NCI-H460 (cell line): ENCODE measurements around the gene CDK5R2. TPM values are rescaled to one million over a fixed set of nuclear protein-coding genes. Genes with fewer than 3 reads are reported as not detected.
"Not testable (repeated sequence)": the region's sequence is repeated elsewhere in the genome, so short reads cannot be mapped to it uniquely, and the experiment has no call there.

ENCODE experiments used
- DNase-seq: peaks from one replicate; pipeline ENCODE4 v3.0.0-alpha.2; 2016; ENCODE audit warnings: low read depth; ENCODE audit errors: extremely low read depth
- polyA plus RNA-seq: library from polyadenylated mRNA; depleted of rRNA; stranded (reverse); fragments of >200 nt; gene quantifications from 2 replicates; pipeline ENCODE4 v1.2.3, GENCODE V29; 2014; cell fraction: nucleus; rRNA removed
- total RNA-seq: library from RNA; depleted of rRNA; stranded (reverse); fragments of >200 nt; shearing (Covaris generic); gene quantifications from 2 replicates; pipeline ENCODE4 v1.2.3, GENCODE V29; 2014; rRNA removed

The CDK5R2 gene
- 0.07 TPM in 1 of 2 replicates, not detected in the other for total RNA-seq
- 0.04 TPM in 1 of 2 replicates, not detected in the other for polyA plus RNA-seq

DNA sequence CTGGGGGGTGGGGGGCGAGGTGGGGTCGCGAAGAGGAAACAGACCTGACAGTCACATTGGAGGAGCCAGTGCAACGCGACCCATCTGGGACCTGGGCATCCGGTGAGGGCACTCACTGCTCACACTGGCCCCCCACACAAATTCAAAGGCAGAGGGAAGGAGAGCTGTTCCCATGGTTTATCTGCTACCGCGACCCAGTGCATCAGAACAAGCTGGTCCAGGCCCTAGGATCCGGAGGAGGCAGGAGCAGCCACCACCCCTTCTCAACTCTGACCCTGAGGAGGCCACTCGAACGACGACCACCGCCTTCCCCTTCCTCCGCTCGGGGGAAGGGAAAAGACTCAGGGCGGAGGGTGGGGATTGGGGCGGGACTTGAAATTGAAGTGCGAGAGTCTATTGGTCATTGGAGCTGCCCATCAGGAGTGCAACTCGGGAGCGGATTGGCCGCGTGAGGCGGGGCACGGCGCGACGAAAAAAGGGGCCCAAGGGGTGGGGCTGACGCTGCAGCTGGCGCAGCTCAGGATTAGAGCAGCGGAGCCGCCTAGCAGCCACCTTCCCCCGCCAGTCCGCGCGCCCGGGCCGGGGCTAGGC, at the start of gene CDK5R2:
Gene CDK5R2, plus strand, starts transcription at position 526 of the 591 bp plus-strand sequence. CDS start 155 bp downstream, outside the sequence.
- peak; percentile 84 for DNase-seq

DNA sequence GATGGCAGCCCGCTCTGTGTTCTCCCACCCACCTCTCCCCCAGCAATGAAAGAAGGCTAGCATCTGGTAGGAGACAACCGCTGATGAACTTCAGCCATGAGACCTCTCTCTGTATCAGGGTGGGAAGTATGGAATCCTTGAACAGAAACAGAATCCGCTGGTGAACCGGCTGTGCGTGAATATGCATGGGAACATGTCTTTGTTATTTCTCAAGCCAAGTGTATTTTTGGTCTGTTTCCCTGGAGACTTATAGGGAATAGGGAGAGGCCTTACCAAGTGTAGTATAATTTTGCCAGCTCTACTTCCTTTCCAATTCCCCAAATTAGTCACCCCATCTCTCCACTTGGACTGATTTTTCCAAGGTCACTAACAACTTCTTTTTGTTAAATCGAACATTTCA, 48.7 kb upstream of the CDK5R2 start:
- no peak for DNase-seq

DNA sequence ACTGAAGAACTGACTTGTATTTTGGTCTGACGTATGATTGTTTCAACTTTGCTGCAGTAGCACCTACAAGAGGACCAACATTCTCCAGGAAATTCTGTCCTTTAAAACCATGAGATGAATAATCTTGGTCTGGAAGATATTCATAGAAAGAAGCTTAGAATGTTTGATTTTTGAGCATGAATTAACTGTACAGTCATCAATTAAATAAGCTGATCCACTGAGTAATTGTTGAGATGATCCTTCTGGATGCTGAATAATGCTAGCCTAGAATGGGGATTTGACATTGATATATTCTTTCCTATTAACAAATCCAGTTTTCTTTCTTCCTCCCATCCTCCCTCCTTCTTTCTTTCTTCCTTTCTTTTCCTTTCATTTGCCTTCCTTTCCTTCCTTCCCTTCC, 39.0 kb upstream of the CDK5R2 start:
- no peak for DNase-seq

DNA sequence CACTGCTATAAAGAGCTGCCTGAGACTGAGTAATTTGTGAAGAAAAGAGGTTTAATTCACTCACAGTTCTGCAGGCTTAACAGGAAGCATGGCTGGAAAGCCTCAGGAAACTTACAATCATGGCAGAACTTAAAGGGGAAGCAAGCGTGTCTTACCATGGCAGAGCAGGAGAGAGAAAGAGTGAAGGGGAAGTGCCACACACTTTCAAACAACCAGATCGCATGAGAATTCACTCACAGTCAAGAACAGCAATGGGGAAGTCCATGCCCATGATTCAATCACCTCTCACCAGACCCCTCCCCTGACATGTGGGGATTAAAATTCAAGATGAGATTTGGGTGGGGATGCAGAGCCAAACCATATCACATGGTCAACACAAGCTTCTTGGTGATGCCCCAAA, 34.7 kb upstream of the CDK5R2 start:
- no peak for DNase-seq

DNA sequence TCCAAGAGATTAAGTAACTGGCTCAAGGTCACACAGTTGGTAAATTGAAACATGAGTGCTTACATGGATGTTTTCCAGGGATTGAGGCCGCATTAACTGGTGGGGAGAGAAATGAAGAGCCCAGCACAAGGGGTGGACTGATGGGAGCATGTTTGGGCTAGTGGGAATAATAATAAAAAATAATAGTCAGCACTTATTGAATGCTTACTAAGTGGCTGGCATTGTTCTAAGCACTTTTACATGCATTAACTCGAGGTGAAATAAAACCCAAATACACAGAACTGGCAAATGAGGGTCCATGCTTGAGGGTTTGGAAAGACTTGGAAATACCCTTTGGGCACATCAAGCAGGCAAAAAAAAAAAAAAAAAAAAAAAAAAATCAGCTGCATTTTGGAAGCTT, 34.0 kb upstream of the CDK5R2 start:
- no peak for DNase-seq

DNA sequence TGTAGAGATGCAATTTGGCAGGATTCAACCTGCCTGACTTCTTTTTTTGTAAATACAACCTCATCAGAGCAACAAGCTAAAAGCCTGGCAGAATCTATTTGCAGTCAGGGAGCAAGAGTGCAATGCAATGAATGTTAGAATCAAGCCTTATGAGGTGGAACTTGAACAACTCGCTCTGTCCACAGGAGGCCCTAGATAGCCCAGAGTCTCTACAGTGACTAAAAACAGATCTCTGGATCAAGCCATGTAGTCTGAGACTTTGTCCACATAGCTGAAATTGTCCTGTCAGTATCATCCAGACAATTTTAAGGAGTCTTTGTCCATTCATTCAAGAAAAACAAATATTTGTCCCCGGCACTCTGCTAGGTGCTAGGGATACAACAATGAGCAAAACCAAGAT, 32.0 kb upstream of the CDK5R2 start:
- no peak for DNase-seq

DNA sequence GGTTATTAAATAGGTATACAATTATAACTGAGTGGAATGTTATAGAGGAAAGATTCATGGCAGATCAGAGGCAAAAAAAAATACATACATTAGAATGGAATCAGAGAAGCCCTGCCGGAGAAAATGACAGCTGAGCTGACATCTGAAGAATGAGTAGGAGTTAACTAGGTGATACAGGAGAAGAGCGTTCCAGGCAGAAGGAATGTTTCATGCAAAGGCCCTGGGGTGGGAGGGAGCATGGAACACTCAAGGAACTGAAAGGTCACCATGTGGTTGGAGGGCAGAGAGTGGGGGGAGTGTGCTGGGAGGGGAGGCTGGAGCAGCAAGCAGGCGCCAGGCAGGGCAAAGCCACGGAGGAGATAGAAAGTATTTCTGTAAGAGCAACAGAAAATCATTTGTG, 31.6 kb upstream of the CDK5R2 start:
- DNase-seq, result no peak

DNA sequence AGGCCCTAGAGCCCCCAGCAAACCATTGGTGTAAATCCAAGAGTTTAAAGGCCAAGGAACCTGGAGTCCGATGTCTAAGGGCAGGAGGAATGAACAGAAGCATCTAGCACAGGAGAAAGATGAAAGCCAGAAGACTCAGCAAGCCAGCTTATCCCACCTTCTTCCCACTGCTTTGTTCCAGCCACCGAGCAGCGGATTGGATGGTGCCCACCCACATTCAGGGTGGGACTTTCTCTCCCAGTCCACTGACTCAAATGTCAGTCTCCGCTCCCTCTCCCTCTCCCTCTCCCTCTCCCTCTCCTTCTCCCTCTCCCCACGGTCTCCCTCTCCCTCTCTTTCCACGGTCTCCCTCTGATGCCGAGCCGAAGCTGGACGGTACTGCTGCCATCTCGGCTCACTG, 29.0 kb upstream of the CDK5R2 start:
- DNase-seq, result not testable (repeated sequence)

DNA sequence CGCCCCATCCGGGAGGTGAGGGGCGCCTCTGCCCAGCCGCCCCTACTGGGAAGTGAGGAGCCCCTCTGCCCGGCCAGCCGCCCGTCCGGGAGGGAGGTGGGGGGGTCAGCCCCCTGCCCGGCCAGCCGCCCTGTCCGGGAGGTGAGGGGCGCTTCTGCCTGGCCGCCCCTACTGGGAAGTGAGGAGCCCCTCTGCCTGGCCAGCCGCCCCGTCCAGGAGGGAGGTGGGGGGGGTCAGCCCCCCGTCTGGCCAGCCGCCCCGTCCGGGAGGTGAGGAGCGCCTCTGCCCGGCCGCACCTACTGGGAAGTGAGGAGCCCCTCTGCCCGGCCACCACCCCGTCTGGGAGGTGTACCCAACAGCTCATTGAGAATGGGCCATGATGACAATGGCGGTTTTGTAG, 27.7 kb upstream of the CDK5R2 start:
- not testable (repeated sequence) for DNase-seq

DNA sequence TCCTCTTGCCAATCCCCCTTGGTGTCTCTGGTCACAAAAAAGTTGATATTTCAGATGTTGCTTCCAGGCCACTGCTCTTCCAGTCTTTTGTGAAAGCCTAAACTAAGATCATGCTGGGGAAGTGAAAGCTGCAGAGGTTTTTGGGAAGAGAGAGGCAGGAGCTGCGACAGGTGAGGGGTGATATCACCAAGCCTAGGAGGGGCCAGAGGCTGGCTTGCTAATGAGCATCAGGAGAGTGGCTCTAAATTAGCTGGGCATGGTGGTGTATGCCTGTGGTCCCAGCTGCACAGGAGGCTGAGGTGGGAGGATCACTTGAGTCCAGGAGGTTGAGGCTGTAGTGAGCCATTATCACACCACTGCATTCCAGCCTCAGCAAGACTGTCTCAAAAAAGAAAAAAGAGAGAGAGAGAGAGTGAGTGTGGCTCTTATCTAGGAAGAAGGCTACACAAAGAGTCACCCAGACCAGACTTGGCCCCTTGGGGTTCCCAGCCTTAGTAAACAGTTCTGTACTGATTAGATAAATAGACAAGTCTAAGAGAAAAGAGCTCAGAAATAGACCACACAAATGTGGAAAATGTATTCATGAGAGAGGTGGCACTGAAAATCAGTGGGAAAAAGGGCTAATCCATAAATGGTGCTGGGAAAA, 14.6 kb upstream of the CDK5R2 start:
- DNase-seq, result no peak

DNA sequence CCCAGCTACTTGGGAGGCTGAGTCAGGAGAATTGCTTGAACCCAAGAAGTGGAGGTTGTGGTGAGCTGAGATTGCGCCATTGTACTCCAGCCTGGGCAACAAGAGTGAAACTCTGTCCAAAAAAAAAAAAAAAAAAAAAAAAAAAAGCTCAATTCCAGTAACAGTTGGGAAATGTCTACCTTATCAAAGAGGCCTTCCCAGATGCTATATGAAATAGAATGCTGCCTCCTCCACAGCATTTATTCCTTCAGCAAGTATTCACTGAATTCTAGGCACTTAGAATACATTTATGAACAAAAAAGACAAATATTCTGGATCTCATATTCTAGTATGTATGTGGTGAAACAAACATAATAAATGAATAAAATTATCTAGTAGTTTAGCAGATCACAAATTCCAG, 12.8 kb upstream of the CDK5R2 start:
- no peak for DNase-seq

DNA sequence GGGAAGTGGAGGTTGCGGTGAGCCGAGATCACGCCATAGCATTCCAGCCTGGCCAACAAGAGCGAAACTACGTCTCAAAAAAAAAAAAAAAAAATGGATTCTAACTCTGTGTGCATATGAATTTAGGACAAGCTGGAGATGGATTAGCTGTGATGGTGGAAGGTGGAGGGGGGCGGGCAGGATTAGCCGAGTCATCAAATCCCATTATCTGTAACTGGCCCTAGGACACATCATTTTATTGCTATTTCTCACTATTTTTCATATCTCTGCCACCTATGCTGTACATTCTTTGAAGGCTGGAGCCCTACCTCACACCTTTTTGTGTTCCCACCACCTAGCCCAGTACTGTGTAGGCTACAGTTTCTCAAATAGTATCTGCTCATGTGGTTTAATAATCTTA, 7.3 kb upstream of the CDK5R2 start:
- DNase-seq, result no peak

DNA sequence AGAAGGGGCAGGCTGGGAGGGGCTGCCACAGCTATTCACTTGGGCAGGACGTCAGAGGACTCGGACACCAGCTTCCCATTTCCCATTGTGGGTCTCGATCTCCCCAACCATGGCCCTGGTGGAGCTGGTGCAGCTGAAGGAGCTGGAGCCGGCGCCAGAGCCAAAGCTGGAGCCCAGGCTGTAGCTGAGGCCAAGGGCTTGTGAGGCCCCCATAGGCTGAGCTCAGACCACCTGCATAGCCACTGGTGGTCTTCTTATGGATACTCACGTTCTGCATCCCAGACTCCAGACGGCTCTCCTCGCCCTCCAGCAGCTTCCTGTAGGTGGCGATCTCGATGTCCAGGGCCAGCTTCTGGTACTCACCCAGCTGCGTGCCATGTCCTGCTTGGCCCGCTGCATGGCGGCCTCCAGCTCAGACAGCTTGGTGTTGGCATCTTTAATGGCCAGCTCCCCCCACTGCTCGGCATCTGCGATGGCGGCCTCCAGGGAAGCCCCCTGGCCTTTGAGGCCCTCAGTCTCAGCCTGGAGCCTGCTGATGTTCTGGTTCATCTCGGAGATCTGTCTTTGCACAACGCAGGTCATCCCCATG, 6.0 kb upstream of the CDK5R2 start:
- no peak for DNase-seq

DNA sequence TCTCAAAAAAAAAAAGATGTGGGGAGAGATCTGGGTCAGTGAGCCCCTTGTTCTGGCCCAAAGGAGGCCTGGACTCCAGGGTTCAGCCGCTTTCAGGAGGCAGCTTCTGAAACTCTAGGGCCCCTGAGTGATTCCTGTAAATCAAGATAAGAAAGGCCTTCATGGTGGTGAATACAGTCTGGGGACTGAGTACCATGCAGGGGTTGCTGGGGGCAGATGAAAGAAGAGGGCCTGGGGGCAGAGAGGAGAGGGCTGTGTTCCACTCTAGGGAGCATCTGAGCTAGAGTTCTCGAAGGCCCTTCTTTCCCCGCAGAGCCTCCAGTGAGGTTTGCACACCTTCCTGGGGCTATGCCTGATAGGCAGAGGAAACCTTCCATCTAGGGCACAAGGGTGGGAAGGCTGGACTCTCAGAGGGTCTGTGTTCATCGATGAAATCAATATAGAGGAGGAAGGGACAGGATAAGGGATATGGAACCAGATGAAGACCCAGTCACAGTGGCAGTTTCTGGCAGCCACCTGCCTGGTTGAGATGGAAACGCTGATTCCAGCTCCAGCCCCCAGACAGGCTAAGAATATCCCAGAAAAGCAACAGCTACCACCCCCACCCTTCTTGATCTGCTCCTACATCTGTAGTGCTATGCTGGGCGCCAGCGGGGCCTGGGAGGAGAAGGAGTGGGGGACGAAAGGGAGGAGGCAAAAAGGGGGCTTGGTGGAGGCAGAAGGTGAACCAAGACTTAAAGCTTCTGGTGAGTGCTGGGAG, 4.7 kb upstream of the CDK5R2 start:
- DNase-seq, result no peak

DNA sequence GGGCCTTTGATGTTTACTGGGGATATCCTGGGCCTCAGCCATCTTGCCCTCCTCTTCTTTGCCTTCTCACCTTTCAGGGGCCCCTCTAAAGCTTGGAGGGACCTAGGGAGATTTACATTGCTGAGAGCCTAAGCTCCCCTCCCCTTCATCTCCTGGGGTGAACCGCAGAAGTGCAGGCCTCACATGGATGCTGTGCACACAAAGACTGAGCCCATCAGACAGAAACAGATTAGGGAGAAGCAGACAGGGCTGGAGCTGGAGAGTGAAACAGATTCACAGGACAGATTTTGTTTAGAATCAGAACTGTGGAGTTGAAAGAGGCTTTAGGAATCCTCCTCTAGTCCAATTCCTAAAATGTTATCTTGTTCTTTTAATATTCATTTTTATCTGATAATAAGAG, 3.4 kb upstream of the CDK5R2 start:
- DNase-seq, result no peak

DNA sequence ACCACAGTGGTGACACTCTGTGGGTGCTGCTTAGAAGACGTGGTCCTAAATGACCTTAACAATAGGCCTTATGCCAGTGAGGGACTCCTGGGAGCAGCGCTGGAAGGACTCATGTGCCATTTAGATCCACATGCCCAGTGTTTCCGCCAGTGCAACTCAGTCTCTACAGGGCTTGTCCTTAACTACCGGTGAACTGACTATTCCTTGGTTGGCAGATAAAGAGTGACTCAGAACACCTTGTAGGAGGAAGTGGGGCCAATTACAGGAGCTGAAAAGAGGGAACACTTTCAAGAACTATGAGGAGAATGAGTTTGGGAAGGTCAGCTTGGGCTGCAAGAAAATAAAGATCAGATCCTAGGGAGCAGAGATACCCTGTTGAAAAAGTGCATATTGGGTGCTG, 1.8 kb upstream of the CDK5R2 start:
- no peak for DNase-seq

DNA sequence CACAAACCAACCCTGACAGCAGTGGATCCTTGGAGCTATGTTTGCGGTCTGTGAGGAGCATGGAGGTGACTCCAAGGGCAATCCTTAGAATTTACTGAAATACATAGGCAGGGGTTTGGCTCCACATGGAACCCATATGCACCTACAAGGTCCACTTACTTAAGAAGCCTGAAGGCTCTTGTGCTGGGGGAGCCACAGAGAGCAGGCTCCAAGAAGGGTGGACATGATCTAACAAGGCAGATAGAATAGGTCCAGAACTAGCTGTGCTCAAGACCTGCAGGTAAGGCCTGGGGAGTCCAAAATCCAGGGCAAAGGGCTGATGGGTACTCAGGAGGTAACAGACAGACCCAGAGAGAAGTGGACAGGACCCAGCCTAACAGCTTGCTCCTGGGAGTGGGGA, 1.2 kb upstream of the CDK5R2 start:
- DNase-seq, result no peak

DNA sequence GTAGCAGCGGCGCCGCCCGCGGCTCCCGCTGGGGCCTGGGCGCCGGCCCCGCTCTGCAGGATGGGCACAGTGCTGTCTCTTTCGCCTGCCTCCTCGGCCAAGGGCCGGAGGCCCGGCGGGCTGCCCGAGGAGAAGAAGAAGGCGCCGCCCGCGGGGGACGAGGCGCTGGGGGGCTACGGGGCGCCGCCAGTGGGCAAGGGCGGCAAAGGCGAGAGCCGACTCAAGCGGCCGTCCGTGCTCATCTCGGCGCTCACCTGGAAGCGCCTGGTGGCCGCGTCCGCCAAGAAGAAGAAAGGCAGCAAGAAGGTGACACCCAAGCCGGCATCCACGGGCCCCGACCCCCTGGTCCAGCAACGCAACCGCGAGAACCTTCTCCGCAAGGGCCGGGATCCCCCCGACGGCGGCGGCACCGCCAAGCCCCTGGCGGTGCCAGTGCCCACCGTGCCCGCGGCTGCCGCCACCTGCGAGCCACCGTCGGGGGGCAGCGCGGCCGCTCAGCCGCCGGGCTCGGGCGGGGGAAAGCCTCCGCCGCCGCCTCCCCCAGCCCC, 369 bp downstream of the CDK5R2 start:
- no peak for DNase-seq

DNA sequence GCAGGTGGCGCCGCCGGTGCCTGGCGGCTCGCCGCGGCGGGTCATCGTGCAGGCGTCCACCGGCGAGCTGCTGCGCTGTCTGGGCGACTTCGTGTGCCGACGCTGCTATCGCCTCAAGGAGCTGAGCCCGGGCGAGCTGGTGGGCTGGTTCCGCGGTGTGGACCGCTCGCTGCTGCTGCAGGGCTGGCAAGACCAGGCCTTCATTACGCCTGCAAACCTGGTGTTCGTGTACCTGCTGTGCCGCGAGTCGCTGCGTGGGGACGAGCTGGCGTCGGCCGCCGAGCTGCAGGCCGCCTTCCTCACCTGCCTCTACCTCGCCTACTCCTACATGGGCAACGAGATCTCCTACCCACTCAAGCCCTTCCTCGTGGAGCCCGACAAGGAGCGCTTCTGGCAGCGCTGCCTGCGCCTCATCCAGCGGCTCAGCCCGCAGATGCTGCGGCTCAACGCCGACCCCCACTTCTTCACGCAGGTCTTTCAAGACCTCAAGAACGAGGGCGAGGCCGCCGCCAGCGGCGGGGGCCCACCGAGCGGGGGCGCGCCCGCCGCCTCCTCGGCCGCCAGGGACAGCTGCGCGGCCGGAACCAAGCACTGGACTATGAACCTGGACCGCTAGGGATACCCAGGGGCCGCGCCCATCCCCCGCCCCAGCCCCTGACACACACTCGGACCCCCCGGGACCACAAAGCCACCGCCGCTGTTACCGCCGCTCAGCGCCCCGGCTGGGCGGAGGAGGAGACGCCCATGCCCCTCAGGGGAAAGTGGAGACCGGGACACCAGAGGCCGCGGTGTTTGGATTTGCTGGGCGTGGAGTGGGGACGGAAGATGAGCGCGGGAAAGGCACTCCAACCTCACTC, 1.1 kb downstream of the CDK5R2 start:
- DNase-seq, result no peak

DNA sequence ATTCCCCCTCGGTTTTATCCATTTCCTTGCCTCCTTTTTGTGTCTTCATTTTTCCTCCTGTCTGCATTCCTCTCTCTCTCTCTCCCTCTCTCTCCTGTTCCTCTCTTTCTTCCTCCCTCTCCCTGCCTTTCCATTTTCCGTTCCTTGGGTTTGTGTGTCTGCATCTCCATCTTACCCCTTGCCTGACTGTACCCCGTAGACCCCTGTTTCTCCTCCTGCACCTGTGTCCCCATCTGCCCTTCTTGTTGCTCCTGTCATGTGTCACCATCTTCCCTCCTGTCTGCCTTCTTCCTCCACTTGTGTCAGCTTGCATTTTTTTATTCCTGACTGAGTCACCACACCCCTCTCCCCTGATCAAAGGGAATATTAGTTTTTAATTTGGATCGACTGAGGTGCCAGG, 1.8 kb downstream of the CDK5R2 start:
- DNase-seq, result no peak
